Measurements from ENCODE around the gene UNG.

GRCh38 chr12:109052414-109053323, 44.7 kb upstream of the UNG start, which contains the start of gene USP30:
- TF ChIP-seq POLR2A (IDR thresholded peaks at IDR 0.05) (no peak), CTCF (IDR thresholded peaks at IDR 0.05) (no peak)

All from heart left ventricle (tissue), 13 donors.